Inferior parietal cortex (tissue), 1 donor: ENCODE results near the gene RNASE9.
"Not testable (repeated sequence)": the region's sequence is repeated elsewhere in the genome, so short reads cannot be mapped to it uniquely, and the experiment has no call there.

Experiments
- DNase-seq: peaks from one replicate; pipeline ENCODE4 v3.0.0-alpha.2; 2016; ENCODE audit errors: extremely low spot score

RNASE9 gene

DNA sequence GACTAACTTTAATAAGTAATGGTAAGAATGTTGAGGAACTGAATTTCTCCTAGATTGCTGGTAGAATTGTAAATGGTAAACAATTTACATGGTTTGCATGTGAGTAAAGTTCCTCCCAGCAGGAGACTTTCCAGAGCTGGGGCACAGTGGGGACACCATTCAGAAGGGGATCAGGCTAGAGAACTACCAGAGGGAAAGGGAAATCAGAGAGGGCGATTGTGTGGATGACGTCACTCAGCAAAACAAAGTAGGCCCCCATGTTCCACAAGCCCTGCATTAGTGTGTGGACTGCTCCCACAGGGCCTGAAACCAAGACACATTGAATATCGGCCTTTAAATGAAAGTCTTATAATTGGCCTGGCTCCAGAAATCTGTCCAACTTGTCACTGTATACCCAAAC, 17.5 kb upstream of the RNASE9 start:
- DNase-seq, result no peak

DNA sequence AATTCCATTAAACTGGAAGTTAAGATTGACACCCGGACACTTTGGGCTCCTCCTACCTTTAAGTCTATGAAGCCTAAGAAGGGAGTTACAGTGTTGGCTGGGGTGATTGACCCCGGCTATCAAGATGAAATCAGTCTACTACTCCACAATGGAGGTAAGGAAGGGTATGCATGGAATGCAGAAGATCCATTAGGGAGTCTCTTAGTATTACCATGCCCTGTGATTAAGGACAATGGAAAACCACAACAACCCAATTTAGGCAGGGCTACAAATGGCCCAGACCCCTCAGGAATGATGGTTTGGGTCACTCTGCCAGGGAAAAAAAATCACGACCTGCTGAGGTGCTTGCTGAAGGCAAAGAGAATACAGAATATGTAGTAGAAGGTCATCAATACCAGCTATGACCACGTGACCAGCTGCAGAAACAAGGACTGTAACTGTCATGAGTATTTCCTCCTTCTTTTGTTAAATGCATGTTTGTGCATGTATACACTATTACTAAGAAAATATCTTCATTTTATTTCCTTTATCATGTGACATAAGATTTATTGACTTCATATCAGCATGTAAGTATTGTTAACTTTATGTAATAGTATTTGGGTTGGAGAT, 11.6 kb upstream of the RNASE9 start:
- DNase-seq, result not testable (repeated sequence)

DNA sequence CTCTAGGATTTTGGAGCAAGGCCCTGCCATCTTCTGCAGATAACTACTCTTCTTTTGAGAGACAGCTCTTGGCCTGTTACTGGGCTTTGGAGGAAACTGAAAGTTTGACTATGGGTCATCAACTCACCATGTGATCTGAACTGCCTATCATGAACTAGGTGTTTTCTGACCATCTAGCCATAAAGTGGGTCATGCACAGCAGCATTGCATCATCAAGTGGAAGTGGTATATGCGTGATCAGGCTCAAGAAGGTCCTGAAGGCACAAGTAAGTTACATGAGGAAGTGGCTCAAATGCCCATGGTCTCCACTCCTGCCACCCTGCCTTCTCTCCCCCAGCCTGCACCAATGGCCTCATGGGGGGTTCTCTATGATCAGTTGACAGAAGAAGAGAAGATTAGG, 9.9 kb upstream of the RNASE9 start:
- DNase-seq, result not testable (repeated sequence)

DNA sequence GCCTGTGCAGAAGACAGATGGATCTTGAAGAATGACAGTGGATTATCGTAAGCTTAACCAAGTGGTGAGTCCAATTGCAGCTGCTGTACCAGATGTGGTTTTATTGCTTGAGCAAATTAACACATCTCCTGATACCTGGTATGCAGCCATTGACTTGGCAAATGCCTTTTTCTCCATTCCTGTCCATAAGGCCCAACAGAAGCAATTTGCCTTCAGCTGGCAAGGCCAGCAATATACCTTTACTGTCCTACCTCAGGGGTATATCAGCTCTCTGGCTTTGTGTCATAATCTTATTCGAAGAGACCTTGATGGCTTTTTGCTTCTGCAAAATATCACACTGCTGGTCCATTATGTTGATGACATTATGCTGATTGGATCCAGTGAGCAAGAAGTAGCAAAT, 9.0 kb upstream of the RNASE9 start:
- not testable (repeated sequence) for DNase-seq

DNA sequence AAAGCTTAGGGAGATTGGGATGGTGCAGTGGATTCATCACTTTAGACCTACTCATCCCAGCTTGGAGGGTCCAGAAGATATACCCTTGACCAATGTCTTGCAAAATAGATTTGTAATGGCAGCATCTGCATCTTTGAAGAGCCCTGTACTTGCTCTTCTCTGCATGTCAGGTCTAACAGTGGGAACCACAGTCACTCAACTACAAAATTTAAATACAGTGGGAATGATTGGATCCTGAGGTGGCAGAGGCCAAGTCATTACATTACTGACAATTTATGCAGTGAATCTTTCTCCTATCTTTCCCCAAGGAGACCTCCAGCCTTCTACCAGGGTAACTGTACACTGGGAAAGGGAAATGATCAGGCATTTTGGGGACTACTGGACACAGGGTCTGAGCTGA, 8.2 kb upstream of the RNASE9 start:
- DNase-seq, result no peak

DNA sequence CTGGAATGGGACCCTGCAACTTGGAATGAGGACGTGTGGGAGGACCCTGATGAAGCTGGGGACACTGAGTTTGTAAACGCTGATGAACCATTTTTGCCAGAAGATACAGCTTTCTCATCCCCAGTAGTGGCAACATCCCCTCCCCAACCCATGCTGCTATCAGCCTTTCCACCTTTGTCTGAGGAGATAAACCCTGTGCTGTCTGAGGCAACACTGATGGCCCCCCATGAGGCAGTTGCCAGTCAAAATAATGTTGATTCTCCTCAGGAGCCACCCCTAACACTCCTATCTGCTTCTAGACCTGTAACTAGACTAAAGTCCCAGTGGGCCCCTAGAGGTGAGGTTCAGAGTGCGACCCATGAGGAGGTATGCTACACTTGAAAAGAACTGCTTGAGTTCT, 7.5 kb upstream of the RNASE9 start:
- no peak for DNase-seq

DNA sequence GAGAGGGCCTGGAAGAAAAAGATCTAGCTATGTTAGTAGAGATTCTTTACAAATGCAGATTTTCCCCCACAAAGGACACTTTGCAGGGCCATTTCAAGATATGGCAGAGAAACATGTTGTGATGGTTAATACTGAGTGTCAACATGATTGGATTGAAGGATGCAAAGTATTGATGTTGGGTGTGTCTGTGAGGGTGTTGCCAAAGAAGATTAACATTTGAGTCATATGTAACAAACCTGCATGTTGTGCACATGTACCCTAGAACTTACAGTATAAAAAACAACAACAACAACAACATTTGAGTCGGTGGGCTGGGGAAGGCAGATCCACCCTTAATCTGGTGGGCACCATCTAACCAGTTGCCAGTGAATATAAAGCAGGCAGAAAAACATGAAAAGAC, 6.4 kb upstream of the RNASE9 start:
- DNase-seq, result not testable (repeated sequence)

DNA sequence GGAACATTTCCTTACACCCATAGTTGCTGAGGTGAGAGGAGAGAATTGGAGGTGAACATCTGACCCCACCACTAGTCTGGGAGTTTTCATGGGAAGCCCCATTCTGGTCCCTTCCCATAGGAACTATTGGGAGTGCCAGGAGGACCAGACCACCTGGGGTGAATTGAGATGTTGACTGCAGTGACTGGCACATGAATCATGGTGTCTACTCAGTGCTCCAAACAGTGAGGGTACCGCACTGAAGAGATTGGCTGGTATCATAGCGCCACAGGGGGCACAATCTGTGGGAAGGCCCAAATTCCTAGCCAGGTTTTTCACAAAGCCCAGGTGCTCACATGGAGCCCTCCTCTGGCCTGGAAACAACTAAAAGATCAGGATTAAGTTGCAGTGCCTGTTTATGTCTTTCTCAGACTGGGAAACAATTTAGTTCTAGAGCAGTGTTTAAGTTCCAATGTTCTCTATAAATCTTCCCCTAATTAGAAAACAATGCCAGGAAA, 3.7 kb upstream of the RNASE9 start:
- no peak for DNase-seq

DNA sequence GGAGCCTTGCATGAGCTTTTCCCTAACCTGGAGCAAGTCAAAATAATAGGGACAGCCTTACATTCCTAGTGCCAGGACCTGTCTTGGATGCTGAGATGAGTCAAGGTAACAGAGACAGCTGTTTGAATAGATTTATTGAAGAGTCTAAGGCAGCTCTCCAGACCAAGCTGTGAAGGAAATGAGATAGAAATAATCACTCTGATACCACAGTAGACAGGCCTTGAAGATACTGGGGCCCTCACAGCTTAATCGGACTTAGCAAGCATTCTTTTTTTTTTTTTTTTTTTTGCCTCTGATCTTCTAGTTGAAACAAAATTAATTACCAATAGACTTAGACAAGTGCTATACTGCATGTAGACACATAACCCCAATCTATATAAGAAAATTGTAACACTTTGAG, 3.1 kb upstream of the RNASE9 start:
- no peak for DNase-seq

DNA sequence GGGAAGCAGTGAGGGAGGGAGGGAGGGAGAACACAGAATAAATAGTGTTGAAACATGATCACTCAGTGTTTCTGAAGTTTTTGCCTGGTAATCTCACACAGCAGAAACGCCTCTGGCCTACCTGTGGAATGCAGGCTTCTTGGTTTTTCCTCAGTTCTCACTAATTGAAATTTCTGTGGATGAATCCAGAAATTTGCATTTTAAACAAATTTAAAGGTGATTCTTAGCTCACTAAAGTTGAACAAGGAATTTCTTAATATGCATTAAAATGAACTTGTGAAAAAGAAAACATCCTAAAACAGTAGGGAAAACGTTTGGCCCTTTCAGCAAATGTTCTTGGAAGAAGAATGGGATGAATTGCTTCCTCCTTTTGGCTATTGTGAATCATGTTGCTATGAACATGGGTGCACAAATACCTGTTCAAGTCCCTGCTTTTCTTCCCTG, 1.4 kb downstream of the RNASE9 start:
- no peak for DNase-seq

DNA sequence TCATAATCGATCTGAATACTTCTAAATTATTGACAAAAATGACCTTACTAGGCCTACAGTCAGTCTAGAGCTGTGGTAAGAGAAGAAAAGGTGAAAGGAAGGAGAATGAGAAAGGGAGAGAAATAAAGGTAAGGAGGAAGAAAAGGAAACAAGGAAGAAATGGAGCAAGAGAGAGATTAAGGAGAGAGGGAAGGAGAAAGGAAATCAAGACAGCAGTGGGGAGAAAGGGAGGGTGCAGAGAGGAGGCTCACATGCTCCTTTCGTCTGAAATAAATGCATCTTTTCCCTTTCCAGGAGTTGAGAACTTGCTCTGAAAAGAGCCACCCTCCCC, 3.7 kb downstream of the RNASE9 start:
- no peak for DNase-seq

DNA sequence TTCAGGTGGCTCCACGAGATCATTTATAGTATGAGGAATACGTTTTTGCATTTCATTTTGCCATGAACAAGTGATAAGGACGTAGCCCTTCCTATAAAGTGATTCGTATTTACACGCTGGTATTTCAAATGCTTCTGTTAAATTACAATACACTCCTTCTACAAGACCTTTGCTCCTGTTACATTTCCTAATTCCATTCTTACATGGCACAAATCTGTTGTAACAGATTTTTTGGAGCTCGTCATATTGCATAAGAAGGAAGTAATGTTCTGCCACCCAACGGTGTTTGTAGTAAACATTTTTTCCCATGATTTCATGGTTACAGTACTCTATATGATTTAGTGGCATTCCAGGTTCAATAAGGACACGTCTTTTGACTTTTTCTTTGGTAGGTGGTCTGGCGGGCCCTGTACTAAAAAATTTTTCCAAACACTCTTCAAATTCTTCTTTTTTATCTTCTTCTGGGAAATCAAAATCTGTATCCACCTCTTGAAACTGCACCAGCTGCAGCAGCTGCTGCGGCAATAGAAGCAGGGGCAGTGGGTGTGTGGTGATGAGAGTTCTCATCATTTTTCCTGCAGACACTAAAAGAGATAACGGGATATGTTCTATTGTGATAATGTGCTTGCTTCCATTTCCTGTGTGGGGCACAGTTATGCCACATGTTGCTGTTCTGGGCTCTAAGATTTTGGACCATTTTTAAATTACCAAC, 4.2 kb downstream of the RNASE9 start:
- no peak for DNase-seq

DNA sequence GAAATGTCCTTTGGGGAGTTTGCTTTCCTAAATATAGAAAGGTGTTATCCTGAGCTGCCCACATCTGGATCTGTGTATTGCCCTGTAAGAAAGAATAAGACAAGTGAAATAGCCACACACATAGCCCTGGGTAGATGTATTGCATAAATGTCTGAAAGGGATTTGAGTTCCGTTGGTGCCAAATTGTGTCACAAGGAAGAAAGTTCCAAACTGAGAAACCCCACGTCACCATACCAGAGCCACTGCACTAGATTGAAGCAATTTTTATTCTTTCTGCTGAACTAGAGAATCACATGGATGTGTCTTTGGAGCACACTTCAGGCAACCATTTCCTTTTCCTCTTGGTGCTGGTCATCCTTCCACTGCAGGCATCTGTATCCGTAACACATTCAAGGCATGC, 5.0 kb downstream of the RNASE9 start:
- no peak for DNase-seq

DNA sequence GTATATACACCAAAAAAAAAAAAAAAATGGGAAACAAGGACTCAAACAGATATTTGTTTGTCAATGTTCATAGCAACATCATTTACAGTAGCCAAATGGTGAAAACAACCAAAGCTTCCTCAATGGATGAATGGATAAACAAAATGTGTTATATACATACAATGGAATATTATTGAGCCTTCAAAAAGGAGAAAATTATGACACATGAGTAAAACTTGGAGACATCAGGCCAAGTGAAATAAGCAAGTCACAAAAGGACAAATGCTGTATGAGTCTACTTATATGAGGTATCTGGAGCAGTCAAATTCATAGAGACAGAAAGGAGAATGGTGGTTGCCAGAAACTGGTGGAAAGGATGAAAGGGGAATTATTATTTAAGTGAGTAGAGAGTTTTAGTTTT, 7.8 kb downstream of the RNASE9 start:
- no peak for DNase-seq

DNA sequence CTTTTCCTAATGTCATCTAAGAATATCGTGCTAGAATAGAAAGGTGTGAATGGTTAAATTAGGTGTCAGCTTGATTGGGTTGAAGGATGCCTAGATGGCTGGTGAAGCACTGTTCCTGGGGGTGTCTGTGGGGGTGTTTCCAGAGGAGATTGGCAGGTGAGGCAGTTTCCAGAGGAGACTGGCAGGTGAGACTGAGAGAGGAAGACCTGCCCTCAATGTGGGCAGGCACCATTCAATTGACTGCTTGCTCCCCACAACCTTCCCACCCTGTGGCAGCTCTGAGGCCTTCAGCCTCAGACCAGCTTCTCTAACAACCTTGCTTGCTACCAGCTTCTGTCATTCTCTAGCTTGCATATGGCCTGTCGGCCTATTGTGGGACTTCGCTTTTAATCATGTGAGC, 9.2 kb downstream of the RNASE9 start:
- DNase-seq, result no peak

DNA sequence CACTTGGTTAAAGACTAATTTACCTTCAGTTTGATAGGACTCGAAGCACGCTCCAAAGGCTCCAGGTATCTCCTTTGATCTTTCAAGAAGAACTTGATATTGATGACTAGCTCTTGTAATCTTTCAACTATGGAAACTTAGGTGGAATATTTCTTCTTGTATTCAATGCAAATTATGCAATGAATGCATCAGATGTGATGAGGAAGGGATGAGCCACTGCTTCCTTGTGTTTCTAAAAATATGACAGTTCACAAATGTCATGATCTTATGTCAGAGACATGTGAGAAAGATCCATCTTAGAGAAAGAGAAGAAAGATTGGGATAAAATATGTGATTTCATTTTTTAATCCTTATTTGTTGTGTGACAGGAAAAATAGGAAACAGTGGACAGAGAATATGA, 9.9 kb downstream of the RNASE9 start:
- DNase-seq, result no peak

DNA sequence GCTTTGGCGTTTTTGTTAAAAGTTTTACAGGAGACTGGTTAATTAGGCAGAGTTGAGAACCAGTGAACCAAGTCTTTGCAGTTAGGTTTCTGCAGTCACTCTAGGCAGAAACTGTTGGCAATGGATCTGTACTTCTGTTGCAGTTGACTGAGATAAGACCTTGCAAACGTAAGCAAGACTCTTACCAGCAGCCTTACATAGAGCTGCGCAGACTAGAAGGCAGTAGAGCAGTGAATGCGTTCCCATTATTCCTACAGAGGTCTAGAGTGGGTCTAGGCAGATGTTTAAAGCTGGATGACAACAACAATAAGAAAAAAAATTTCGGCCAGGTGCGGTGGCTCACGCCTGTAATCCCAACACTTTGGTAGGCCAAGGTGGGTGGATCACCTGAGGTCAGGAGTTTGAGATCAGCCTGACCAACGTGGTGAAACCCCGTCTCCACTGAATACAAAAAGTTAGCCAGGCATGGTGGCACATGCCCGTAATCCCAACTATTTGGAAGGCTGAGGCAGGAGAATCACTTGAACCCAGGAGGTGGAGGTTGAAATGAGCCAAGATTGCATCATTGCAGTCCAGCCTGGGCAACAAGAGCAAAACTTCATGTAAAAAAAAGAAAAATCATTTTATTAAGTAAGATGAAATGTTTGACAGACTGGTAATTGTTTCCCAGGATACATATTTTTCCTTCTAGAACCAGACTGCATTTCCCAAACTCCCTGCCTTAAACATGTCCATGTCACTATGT, 12.3 kb downstream of the RNASE9 start:
- DNase-seq, result no peak

DNA sequence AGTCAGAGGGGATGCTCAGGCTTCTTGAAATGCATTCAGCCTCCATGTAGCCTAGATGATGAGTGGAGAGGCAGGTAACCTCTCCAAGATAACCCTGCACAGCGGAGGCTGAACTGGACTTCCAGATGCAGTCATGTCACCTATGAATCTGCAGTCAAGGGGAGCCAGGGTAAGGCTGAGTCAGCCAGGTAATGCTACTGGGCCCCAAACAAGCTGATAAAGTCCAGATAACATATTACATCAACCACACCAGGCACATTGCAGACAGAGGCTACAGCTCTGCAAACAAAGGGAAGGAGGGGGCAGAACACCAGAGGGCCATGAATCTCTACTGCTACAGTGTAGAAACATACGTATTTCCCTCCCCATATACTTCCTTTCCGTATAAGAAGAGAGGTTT, 14.0 kb downstream of the RNASE9 start:
- no peak for DNase-seq

DNA sequence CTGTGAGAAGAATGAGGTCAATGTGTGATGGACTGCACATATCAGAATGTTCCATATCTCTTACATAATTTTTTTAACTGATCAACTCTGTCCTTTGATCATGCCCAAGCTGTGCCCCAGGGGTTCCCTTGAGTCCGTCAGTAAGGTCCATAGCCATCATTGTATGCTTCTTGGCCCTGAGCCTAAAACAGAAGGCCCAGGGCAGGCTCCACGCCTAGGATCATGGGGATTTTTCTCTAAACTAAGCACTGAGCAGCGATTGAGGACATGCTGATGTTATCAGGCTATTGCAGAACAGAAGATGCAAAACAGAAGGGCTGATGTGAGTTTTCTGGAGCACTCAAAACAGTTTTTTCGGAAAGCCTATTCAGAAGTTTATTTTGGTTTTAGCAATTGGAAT, 20.9 kb downstream of the RNASE9 start:
- no peak for DNase-seq

DNA sequence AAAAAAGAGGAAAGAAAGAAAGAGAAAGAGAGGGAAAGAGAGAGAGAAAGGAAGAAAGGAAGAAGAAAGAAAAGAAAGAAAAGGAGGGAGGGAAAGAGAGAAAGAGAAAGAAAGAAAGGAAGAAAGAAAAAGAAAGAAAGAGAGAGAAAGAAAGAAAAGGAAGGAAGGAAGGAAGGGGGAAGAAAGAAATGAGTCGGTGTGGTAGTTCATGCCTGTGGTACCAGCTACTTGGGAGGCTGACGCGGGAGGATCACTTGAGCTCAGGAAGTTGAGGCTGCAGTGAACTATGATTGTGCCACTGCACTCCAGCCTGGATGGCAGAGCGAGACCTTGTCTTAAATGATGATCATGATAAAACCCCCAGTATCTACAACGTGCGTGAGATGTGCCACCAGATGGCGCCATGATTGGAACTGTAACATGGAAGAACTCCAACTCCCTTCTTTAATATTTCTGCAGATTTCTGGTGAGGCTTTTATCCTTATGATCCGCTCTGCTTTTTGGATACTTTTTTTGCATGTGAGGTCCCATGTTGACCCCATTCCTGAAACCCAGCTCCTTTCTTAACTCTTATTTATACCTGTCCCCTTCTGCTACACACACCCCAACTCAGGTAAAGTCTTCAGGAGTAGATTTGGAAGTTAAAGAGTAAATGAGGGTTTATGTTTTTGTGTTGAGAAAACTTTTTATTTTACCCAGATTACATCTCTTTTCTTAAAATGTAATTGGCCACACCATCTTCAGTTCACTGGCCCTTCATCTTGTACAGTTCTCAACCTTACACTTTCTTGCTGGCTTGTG, 29.9 kb downstream of the RNASE9 start:
- peak; percentile 57 for DNase-seq

DNA sequence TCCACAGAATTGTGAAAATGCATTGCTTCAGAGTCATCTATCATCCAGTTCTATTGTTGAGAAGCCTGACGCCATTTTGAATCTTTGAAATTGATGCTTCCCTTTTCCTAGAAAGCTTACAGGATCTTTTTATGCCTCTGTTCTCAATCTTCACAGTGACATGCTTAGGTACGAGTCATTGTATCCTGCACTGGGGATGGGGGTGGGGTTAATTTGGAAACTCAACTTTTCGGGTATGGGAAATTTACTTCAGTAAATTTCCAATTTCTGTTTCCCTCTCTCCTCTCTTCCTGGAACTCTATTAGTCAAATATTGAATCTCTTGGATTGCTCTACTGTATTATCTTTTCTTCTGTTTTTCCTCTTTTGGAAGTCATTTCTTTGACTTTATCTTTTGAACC, 31.0 kb downstream of the RNASE9 start:
- no peak for DNase-seq

DNA sequence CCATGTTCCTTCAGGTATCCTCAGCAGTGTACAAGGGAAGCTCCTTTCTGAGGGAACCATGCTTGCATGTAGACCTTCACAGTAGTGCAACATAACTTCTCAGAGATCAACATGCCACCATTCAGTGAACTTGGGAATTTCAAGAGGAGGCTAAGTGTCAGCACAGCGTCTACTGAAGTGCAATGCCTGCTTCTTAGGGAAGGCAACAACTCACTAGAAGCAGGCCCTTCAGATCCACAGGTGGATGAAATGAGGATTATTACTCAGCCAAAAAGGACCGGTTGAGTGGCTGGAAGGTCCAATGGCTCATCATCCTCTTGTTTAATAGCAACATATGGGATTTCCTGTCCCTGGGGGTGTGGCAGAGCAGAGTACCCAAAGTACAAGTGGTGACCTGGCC, 36.8 kb downstream of the RNASE9 start:
- DNase-seq, result no peak
